HG03159 (cell line): Measurements from ENCODE around the gene RPA1.
"Not testable (repeated sequence)": the region's sequence is repeated elsewhere in the genome, so short reads cannot be mapped to it uniquely, and the experiment has no call there.

Experiments used
- ATAC-seq: cut with Tn5 transposase; IDR thresholded peaks from one replicate; pipeline ENCODE4 v1.9.1; 2021; ENCODE audit warnings: mild to moderate bottlenecking, moderate library complexity; ENCODE audit not compliant: unreplicated experiment

RPA1 gene

GRCh38 chr17:1829592-1830257, at the start of gene RPA1, which contains the start of gene SMYD4:
Gene RPA1, plus strand, starts transcription at chr17:1830005. Its CDS starts 89 bp downstream, at chr17:1830094.
Gene SMYD4, minus strand, starts transcription at chr17:1829902. Its CDS starts 1,908 bp downstream, at chr17:1827994.
- ATAC-seq, result peak; percentile 81

- ATAC-seq, result no peak
Measured at GRCh38 chr17:1782171-1782567, 47.6 kb upstream of the RPA1 start.

- ATAC-seq, result no peak
Measured at GRCh38 chr17:1783271-1783670, 46.5 kb upstream of the RPA1 start.

- no peak for ATAC-seq
Measured at GRCh38 chr17:1783834-1784611, 45.8 kb upstream of the RPA1 start.

- ATAC-seq, result no peak
Measured at GRCh38 chr17:1785930-1786329, 43.9 kb upstream of the RPA1 start.

- ATAC-seq, result no peak
Measured at GRCh38 chr17:1786708-1787107, 43.1 kb upstream of the RPA1 start.

- ATAC-seq, result no peak
Measured at GRCh38 chr17:1787301-1787902, 42.4 kb upstream of the RPA1 start.

- ATAC-seq, result no peak
Measured at GRCh38 chr17:1789936-1790335, 39.9 kb upstream of the RPA1 start.

GRCh38 chr17:1792495-1793446, 37.0 kb upstream of the RPA1 start:
- ATAC-seq, result no peak

- no peak for ATAC-seq
Measured at GRCh38 chr17:1793447-1793806, 36.4 kb upstream of the RPA1 start.

GRCh38 chr17:1796800-1797199, 33.0 kb upstream of the RPA1 start:
- ATAC-seq, result no peak

GRCh38 chr17:1797323-1797722, 32.5 kb upstream of the RPA1 start:
- ATAC-seq, result no peak

GRCh38 chr17:1797846-1798245, 32.0 kb upstream of the RPA1 start:
- ATAC-seq, result not testable (repeated sequence)

GRCh38 chr17:1800240-1800639, 29.6 kb upstream of the RPA1 start:
- ATAC-seq, result no peak

GRCh38 chr17:1800712-1801111, 29.1 kb upstream of the RPA1 start:
- ATAC-seq, result no peak

GRCh38 chr17:1802429-1802828, 27.4 kb upstream of the RPA1 start:
- ATAC-seq, result no peak

- ATAC-seq, result no peak
Measured at GRCh38 chr17:1803280-1803679, 26.5 kb upstream of the RPA1 start.

GRCh38 chr17:1807890-1808289, 21.9 kb upstream of the RPA1 start:
- ATAC-seq, result no peak

GRCh38 chr17:1808644-1809043, 21.2 kb upstream of the RPA1 start:
- no peak for ATAC-seq

- not testable (repeated sequence) for ATAC-seq
Measured at GRCh38 chr17:1809815-1810214, 20.0 kb upstream of the RPA1 start.
